NOMO-1 treated with dmso at 0.1 percent for 144 hours (cell line): ENCODE data around the gene LAMC2.
"Not testable (repeated sequence)": the region's sequence is repeated elsewhere in the genome, so short reads cannot be mapped to it uniquely, and the experiment has no call there.

Source experiments
- DNase-seq: peaks from one replicate; lab custom pipeline; 2025; ENCODE audit not compliant: unreplicated experiment; lab: John Stamatoyannopoulos, UW

The LAMC2 gene

DNA sequence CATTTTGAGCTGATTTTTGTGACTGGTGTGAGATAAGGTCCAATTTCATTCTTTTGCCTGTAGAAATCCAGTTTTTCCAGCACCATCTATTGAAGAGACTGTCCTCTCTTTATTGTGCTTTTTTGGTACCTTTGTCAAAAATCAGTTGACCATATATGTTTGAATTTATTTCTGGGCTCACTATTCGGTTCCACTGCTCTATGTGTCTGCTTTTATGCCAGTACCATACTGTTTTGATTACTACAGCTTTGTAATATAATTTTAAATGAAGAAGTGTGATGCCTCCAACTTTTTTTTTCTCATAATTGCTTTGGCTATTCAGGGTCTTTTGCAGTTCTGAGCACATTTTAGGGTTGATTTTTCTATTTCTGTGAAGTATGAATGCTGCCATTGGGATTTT is 69.0 kb downstream of the LAMC2 start:
- DNase-seq: no peak

DNA sequence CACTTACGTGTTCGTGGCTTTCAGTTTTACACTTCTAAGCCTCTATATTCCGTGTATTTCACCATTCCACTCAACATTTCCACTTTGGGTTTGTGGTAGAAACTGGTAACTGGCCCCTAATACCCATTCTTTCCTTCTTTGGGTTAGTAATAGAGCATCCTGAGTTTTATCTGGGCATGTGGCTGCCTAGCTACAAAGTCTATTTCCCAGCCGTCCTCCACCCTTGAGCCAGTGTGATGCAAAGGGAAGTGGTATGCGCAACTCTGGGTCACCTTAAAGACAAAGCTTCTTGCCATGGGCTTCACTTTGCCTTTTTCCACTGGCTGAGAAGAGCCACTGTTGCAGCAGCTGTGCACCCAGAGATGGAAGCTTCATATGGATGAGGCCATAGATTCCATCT is 73.9 kb downstream of the LAMC2 start:
- no peak for DNase-seq

- no peak for DNase-seq
Measured at GRCh38 chr1:183262628-183263200, 76.7 kb downstream of the LAMC2 start.

DNA sequence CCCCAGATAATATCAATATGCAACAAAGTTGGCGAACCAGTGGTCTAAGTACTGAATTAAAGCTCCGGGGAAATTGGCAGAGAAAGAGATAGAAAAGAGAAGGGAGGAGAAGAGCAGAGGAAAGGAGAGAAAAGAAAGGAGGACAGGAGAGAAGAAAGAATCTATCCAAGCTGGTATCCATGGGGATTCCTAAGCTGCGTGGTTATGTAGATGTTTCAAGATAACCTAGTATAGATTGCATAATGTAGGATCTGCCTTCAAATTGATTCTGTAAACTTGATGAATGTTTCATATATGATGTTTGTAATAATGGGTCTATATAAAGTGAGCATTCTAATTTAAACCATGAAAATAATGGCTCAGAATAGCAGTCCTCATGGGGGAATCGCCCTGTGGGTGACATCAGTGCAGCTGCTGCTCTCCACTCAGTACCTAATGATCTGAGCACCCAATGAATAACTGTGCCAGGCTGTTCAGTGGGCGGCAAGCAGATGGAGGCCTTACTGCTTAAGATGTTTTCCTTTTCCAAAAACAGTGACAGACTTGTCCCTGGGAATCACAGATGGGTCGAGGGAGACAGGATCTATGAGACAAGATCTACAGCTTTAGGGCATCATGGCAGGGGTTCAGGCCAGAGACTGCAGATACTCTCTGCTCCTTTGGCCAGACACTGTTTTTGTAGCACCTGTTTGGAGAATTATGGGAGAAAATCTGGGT is 78.0 kb downstream of the LAMC2 start:
- DNase-seq: no peak

DNA sequence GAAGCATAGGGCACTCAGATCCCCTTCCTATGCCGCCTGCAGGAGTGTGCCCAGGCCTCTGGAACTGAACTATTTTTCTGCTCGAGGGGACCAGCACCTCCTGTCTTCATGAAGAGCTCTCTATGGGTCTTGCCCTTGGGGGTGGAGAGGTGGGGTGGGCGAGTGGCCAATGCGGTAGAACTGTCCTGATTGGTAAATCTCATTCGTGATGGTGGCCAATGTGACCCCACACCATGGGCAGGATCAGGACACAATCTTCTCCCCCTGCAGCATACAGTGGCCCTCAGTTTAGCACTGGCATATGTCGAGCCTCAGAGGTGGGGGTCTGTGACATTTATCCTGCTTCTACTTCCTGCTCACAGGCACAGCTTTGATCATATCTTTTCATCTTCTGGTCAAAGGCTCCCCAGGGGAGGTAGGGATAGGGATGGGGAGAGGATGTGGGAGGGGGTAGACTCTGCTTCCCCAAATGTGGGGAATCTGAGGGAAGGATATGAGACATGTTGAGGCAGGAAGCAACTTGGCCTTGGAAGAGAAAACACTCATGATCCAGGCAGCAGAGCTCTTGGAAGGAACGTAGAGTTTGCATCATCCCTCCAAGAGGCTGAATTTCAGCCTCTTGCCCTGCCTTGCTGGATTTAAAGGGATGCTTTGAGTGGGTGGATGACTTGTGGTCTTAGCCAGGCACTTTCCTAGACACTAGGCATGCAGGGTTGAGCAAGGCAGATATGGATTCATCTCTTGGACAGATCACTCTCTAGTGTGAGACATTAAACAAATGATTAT is 81.8 kb downstream of the LAMC2 start:
- no peak for DNase-seq

- no peak for DNase-seq
Measured at GRCh38 chr1:183270541-183271141, 84.6 kb downstream of the LAMC2 start.

GRCh38 chr1:183272390-183272848 is 86.4 kb downstream of the LAMC2 start:
- no peak for DNase-seq

- no peak for DNase-seq
Measured at GRCh38 chr1:183273300-183273699, 87.2 kb downstream of the LAMC2 start.

GRCh38 chr1:183273984-183274383 is 87.9 kb downstream of the LAMC2 start:
- DNase-seq: not testable (repeated sequence)

- no peak for DNase-seq
Measured at GRCh38 chr1:183274836-183275235, 88.8 kb downstream of the LAMC2 start.

GRCh38 chr1:183275322-183275721 is 89.3 kb downstream of the LAMC2 start:
- no peak for DNase-seq

DNA sequence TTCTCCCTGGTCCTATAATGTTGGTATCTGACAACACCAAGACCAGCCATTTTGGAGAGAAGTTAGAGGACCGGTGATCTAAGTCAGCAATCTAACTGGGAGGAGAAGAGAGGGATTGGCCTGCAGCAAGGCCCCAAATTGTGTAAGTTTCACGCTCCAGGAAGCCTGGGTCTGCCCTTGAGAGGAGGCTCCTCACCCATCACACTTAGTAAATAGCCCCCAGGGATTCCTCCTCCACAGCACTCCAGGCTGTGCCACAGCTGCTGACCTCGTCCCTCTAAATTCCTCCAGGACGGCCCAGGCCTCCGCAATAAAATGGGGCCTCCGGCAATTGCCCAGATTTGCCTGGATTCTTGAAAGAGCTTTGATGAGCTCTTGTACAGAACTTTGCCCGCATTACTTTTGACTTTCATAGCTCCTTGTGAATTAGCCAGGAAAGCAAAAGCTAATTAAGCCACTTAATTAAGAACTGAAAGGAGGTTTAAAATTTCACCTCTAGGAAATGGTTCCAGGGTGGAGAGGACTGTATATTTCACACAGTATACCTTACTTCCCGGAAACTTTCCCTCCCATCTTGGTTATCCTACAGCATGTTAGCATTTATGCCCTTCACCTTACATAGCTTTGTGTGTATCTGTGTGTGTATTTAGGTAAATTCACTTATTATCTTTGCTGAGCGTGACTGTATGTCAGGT is 90.5 kb downstream of the LAMC2 start:
- no peak for DNase-seq

DNA sequence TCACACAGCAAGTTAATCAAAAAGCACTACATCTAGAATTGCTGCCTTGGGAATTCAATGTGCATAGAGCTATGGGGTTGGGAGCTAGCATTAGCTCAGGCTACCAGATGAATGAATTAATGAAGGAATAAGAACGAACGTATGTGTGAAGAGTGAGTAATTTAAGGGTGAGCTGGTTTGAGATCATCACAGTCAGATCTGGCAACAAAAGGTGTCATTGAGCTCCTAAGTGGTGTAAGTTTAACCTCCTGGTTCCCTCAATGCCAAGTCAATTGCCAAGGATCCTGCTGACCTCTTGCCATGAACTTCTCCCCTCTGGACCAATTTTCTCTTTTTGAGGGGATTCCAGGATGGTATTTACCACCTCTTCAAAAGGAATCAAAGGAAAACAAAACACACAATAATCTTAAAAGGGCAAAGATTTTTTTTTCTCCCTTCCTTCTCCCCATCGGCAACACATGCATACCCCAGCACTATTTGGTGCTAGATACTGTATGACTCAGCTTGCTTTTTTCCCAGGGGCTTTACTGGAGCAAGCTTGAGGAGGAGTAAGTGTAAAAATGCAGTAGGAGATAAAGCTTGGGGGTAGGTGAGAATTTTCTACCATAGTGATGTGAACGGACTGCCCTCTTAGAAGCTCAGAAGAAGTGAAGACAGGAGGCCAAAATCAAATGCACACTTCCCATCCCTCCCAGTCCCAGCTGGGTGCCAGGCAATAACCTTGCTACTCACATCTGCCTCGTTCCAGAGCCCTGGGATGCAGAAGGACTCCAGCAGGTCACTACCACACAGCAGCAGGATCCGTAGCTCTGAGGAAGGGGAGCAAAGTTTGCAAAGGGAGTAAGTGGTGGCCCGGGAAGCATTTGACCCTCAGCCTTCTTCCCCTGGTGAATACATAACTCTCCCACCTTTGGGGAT is 92.0 kb downstream of the LAMC2 start:
- DNase-seq: no peak

- DNase-seq: no peak
Measured at GRCh38 chr1:183278739-183279591, 92.9 kb downstream of the LAMC2 start.

DNA sequence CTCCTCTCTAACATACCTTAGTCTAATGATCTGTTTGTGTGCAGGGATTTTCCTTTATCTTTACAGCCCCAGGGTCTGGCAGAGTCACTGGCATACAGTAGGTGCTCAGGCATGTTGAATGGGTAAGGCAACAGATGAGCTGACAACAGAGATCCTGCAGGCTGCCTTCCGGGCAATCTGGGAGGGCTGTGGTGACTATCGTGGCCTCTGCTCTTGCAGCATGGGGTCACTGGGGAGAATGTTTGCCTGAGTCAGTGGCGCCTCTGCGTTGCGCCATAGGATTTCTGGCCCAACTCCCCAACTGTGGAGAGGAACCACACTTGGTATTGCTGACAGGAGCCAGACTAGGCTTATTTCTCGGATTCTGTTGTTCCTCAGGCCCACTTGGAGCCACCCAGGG is 93.8 kb downstream of the LAMC2 start:
- peak; percentile 81 for DNase-seq

GRCh38 chr1:183281039-183281438 is 95.0 kb downstream of the LAMC2 start:
- peak; percentile 38 for DNase-seq

DNA sequence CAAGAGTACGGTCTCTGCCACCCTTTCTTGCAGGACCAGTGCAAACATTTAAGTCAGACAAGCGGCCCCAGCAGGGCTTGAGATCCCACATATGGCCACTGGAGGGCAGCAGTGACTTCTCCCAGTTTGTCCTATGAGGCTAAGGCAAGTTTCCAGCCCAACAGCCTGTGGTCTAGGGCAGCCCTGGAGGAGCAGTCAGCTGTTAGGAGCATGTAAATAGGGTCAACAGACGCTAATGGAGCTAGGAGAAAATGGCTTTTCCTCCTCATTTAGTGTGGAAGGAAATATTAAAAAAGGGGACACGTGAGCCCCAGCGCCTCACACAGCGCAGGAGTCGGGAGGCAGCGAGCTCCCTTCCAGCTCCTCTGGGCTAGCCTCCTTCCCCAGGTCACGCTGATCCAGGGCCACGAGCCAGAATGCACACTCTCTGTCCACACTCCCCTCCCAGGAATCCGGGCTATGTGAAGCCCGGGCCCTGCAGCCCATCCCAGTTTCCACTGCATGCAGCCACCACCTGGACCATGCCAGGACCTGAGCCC is 95.6 kb downstream of the LAMC2 start:
- peak; percentile 45 for DNase-seq

- DNase-seq: no peak
Measured at GRCh38 chr1:183282101-183282855, 96.2 kb downstream of the LAMC2 start.
